ENCODE results near the gene P2RY12.

DNA sequence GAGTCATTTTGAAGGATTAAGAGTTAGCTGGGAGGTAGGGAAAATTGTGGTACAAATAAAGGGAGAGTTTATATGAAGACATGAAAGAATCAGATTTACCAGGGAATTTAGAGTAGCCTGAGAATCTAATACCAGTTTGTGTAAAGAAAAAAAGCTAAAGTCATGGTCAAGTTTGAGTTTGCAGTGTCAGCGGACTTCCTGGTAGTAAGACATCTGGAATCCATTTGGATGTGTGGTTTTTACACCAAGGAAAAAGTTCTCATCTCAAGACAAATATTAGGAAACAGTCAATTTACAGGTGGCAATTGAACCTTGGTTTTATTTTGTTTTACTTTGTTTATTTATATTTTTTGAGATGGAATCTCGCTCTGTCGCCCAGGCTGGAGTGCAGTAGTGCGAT lies 1.5 kb upstream of the P2RY12 start:
- TF ChIP-seq ZNF510 (tag by site-specific recombination; IDR thresholded peaks at IDR 0.05; ENCODE audit: insufficient replicate concordance) (no peak), ZBTB7A (tag by site-specific recombination; IDR thresholded peaks at IDR 0.05; ENCODE audit: low read depth) (no peak)

All from HEK293 (cell line).